HG03378 (cell line): ENCODE data around the gene IKBKG.
"Not testable (repeated sequence)": the region's sequence is repeated elsewhere in the genome, so short reads cannot be mapped to it uniquely, and the experiment has no call there.

Experiments used
- ATAC-seq: cut with Tn5 transposase; IDR thresholded peaks from one replicate; pipeline ENCODE4 v1.9.1; 2021; ENCODE audit warnings: mild to moderate bottlenecking, moderate library complexity; ENCODE audit not compliant: unreplicated experiment

The IKBKG gene

DNA sequence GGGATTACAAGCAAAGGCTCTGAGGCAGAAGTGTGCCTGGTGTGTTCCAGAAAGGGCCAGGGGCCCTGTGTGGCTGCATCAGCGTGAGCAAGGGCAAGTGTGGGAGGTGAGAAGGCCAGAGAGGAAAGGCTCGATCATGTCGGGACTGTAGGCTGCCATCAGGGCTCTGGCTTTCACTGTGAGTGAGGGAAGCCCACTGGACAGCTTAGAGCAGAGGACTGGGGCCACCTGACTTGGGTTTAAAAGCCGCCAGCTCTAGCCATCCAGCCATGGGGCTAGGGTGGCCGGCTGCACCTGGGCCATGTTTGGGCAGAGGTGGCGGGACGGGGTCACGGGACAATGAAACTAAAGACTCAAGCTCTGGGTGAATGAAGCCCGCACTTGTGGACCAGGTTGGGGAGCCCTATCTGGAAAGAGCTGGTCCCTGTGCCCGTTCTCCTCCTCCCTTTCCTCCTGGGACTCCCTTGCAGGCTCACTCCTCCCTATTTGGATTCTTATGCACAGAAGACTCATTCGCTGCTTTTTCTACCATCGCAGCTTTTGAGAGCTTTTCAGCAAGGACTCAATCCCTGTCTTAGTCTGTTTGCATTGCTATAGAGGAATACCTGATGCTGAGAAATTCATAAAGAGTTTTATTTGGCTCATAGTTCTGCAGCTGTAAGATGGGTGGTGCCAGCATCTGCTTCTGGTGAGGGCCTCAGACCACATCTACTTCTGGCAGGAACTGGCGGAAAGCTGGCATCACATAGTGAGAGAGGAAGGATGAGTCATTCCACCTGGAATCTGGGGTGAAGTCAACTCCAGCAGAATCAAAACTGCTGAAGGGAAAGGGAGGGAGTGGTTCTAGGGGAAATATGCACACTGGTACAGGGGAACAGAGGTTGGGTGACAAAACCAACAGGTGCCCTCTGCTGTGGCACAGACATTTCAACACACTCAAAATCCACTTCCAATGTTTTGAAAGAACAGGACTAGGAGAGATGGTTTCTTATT is 56.3 kb downstream of the IKBKG start:
- ATAC-seq: no peak

- no peak for ATAC-seq
These were observed 58.1 kb downstream of the IKBKG start for GRCh38 chrX:154605566-154605965.

DNA sequence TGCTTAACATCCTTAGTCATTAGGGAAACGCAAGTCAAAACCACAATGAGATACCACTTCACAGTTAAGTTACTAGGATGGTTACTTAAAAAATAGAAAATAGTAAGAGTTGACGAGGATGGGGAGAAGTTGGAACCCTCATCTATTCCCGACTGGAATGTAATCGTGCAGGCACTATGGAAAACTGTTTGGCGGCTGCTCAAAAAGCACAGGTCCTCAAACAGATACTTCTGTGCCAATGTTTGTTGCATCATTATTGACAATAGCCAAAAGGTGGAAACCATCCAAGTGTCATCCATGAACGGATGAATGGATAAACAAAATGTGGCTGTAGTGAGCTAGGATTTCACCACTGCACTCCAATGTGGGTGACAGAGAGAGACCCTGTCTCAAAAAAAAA is 60.0 kb downstream of the IKBKG start:
- no peak for ATAC-seq

- ATAC-seq: not testable (repeated sequence)
These were observed 60.6 kb downstream of the IKBKG start for GRCh38 chrX:154607976-154608375.

DNA sequence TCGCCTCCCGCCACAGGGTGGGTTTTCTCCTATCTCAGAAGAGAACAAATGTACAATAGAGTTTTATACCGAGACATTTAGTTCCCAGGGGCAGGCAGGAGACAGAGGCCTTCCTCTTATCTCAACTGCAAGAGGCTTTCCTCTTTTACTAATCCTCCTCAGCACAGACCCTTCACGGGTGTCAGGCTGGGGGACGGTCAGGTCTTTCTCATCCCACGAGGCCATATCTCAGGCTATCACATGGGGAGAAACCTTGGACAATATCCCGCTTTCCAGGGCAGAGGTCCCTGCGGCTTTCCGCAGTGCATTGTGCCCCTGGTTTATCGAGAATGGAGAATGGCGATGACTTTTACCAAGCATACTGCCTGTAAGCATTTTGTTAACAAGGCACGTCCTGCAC is 61.4 kb downstream of the IKBKG start:
- not testable (repeated sequence) for ATAC-seq

DNA sequence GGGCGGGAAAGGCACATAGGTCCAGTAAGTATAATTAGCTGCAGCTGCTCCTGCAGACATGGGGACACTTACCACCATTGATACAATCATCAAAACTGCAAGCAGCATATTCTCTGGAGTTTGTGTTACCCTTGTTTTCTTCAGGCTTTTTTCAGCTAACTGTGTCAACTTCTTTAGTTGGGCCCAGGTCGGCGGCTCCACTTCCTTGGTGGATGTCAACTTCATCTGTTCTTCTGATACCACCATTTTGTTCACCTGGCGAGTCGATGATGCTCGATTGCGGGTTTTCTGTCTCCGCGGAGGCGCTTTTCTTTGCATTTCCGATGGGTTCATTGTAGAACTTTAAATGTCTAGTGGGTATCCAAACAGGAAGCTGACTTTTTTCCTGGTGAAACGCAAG is 63.7 kb downstream of the IKBKG start:
- ATAC-seq: not testable (repeated sequence)

- not testable (repeated sequence) for ATAC-seq
These were observed 66.2 kb downstream of the IKBKG start for GRCh38 chrX:154613586-154613985.
